GM19455 (cell line): Measurements from ENCODE around the gene PRR29.
"Not testable (repeated sequence)": the region's sequence is repeated elsewhere in the genome, so short reads cannot be mapped to it uniquely, and the experiment has no call there.

Experiments used
- ATAC-seq: cut with Tn5 transposase; IDR thresholded peaks from one replicate; pipeline ENCODE4 v1.9.1; 2021; ENCODE audit not compliant: unreplicated experiment

Gene PRR29

GRCh38 chr17:63995626-63996025 lies 2.5 kb upstream of the PRR29 start:
- no peak for ATAC-seq

GRCh38 chr17:63996430-63997182 lies 1.5 kb upstream of the PRR29 start:
- ATAC-seq, result no peak

- no peak for ATAC-seq
Measured at GRCh38 chr17:63997341-63998048, 656 bp upstream of the PRR29 start.

- ATAC-seq, result no peak
Measured at GRCh38 chr17:63998721-63999679, 849 bp downstream of the PRR29 start.

GRCh38 chr17:63999680-64000531 lies 1.8 kb downstream of the PRR29 start:
- ATAC-seq, result no peak

- no peak for ATAC-seq
Measured at GRCh38 chr17:64001091-64001579, 3.0 kb downstream of the PRR29 start.

- ATAC-seq, result no peak
Measured at GRCh38 chr17:64001763-64002529, 3.8 kb downstream of the PRR29 start.

- no peak for ATAC-seq
Measured at GRCh38 chr17:64002658-64003525, 4.7 kb downstream of the PRR29 start.

GRCh38 chr17:64003526-64004121 lies 5.5 kb downstream of the PRR29 start:
- ATAC-seq, result no peak

GRCh38 chr17:64004218-64004770 lies 6.1 kb downstream of the PRR29 start:
- no peak for ATAC-seq

- ATAC-seq, result no peak
Measured at GRCh38 chr17:64004903-64005733, 7.0 kb downstream of the PRR29 start.

GRCh38 chr17:64005734-64006167 lies 7.6 kb downstream of the PRR29 start:
- no peak for ATAC-seq

GRCh38 chr17:64006361-64007088 lies 8.4 kb downstream of the PRR29 start:
- no peak for ATAC-seq

GRCh38 chr17:64007089-64007837 lies 9.1 kb downstream of the PRR29 start:
- ATAC-seq, result not testable (repeated sequence)

GRCh38 chr17:64007838-64008282 lies 9.7 kb downstream of the PRR29 start:
- ATAC-seq, result no peak
